ENCODE results near the gene DSCAM.

The DSCAM gene

GRCh38 chr21:40200946-40201345 is 646.0 kb downstream of the DSCAM start:
- TF ChIP-seq ZBTB7A (IDR thresholded peaks at IDR 0.05; ENCODE audit: low read depth) (no peak), TEAD4 (IDR thresholded peaks at IDR 0.05) (no peak), CEBPB (IDR thresholded peaks at IDR 0.05) (no peak), RAD21 (IDR thresholded peaks at IDR 0.05; ENCODE audit: low read depth) (no peak), TAF1 (IDR thresholded peaks at IDR 0.05; ENCODE audit: low read depth) (no peak), YY1 (IDR thresholded peaks at IDR 0.05; ENCODE audit: low read depth) (no peak), EGR1 (IDR thresholded peaks at IDR 0.05) (no peak), CREB1 (IDR thresholded peaks at IDR 0.05; ENCODE audit: low read depth) (no peak), TCF12 (IDR thresholded peaks at IDR 0.05; ENCODE audit: low read depth) (no peak), NFIC (IDR thresholded peaks at IDR 0.05) (no peak), FOXM1 (IDR thresholded peaks at IDR 0.05; ENCODE audit: borderline replicate concordance, low read depth) (no peak), MAX (IDR thresholded peaks at IDR 0.05) (no peak)
- TF ChIP-seq, protein P1, sequence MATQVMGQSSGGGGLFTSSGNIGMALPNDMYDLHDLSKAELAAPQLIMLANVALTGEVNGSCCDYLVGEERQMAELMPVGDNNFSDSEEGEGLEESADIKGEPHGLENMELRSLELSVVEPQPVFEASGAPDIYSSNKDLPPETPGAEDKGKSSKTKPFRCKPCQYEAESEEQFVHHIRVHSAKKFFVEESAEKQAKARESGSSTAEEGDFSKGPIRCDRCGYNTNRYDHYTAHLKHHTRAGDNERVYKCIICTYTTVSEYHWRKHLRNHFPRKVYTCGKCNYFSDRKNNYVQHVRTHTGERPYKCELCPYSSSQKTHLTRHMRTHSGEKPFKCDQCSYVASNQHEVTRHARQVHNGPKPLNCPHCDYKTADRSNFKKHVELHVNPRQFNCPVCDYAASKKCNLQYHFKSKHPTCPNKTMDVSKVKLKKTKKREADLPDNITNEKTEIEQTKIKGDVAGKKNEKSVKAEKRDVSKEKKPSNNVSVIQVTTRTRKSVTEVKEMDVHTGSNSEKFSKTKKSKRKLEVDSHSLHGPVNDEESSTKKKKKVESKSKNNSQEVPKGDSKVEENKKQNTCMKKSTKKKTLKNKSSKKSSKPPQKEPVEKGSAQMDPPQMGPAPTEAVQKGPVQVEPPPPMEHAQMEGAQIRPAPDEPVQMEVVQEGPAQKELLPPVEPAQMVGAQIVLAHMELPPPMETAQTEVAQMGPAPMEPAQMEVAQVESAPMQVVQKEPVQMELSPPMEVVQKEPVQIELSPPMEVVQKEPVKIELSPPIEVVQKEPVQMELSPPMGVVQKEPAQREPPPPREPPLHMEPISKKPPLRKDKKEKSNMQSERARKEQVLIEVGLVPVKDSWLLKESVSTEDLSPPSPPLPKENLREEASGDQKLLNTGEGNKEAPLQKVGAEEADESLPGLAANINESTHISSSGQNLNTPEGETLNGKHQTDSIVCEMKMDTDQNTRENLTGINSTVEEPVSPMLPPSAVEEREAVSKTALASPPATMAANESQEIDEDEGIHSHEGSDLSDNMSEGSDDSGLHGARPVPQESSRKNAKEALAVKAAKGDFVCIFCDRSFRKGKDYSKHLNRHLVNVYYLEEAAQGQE (IDR thresholded peaks at IDR 0.05; ENCODE audit: low read depth) = no peak
- TF ChIP-seq, protein P2, sequence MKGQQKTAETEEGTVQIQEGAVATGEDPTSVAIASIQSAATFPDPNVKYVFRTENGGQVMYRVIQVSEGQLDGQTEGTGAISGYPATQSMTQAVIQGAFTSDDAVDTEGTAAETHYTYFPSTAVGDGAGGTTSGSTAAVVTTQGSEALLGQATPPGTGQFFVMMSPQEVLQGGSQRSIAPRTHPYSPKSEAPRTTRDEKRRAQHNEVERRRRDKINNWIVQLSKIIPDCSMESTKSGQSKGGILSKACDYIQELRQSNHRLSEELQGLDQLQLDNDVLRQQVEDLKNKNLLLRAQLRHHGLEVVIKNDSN (IDR thresholded peaks at IDR 0.05) = no peak

DNA sequence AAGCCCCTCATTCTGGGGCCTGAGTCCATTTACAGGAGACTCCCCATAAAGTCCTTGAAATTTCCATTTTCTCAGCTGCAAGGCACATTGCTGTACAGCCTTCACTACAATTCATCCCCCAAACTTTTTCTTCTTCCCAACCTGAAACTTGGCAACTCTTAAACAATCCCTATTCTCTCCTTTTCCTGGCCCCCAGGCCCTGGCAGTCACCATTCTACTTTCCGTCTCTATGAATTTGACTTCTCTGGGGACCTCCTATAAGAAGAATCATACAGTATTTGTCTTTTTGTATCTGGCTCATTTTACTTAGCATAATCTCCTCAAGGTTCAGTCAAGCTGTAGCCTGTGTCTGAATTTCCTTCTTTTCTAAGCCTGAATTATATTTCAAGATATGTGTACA is 646.8 kb downstream of the DSCAM start:
- TF ChIP-seq CEBPB (IDR thresholded peaks at IDR 0.05) = no peak
- TF ChIP-seq TEAD4 (IDR thresholded peaks at IDR 0.05) = no peak

DNA sequence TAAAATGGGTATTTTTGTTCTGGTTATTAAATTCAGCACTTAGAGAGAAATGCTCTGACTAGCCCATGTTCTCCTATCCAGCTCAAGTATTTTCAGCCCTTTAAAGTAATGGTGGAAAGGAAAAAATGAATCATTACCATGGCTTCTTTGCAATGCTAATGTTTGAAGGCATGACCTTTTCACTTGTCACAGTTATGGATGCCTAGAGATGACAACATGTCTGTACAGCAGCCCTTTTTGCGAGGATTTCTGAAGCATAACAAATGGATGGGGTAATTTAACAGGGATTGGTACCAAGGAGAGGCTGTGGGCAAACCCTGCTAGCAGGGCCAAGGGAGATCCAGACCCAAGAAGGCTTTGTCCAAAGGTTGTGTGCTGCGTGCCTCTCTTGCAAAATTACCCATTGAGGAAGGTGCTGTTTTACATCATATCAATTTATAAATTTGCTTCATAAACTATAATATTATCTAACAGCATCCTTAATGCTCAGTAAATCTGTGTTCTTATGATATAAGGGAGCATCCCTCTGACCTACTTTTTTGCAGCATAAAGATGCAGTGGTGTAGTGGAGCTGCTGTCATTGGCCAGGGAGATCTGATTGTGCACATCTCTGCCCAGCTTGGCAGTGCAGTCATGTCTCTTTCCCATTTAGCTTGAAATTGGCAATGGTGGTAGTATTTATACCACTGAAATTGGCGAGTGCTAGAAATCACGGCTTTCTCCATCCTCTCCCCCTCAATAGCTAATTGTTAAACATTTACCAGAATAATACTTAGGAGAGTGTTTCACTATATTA is 652.6 kb downstream of the DSCAM start:
- TF ChIP-seq CEBPB (IDR thresholded peaks at IDR 0.05) = no peak
- TF ChIP-seq MAX (IDR thresholded peaks at IDR 0.05) = no peak
- TF ChIP-seq EP300 (IDR thresholded peaks at IDR 0.05; ENCODE audit: borderline replicate concordance) = no peak
- no peak for TF ChIP-seq YY1 (IDR thresholded peaks at IDR 0.05; ENCODE audit: low read depth)
- TF ChIP-seq, protein P1 (IDR thresholded peaks at IDR 0.05; ENCODE audit: low read depth) = no peak
- TF ChIP-seq, protein P2 (IDR thresholded peaks at IDR 0.05) = no peak
- TF ChIP-seq FOXM1 (IDR thresholded peaks at IDR 0.05; ENCODE audit: borderline replicate concordance, low read depth) = no peak
- TF ChIP-seq NFIC (IDR thresholded peaks at IDR 0.05) = no peak
- no peak for TF ChIP-seq TEAD4 (IDR thresholded peaks at IDR 0.05)
- no peak for TF ChIP-seq ZBTB7A (IDR thresholded peaks at IDR 0.05; ENCODE audit: low read depth)
- no peak for TF ChIP-seq EGR1 (IDR thresholded peaks at IDR 0.05)
- TF ChIP-seq RAD21 (IDR thresholded peaks at IDR 0.05; ENCODE audit: low read depth) = no peak
- no peak for TF ChIP-seq TCF12 (IDR thresholded peaks at IDR 0.05; ENCODE audit: low read depth)
- TF ChIP-seq TAF1 (IDR thresholded peaks at IDR 0.05; ENCODE audit: low read depth) = no peak
- no peak for TF ChIP-seq CREB1 (IDR thresholded peaks at IDR 0.05; ENCODE audit: low read depth)

GRCh38 chr21:40191616-40192015 is 655.3 kb downstream of the DSCAM start:
- TF ChIP-seq TCF12 (IDR thresholded peaks at IDR 0.05; ENCODE audit: low read depth) (no peak), TEAD4 (IDR thresholded peaks at IDR 0.05) (no peak), FOXM1 (IDR thresholded peaks at IDR 0.05; ENCODE audit: borderline replicate concordance, low read depth) (no peak), MAX (IDR thresholded peaks at IDR 0.05) (no peak), CEBPB (IDR thresholded peaks at IDR 0.05) (no peak), EP300 (IDR thresholded peaks at IDR 0.05; ENCODE audit: borderline replicate concordance) (no peak), CREB1 (IDR thresholded peaks at IDR 0.05; ENCODE audit: low read depth) (no peak), RAD21 (IDR thresholded peaks at IDR 0.05; ENCODE audit: low read depth) (no peak), EGR1 (IDR thresholded peaks at IDR 0.05) (no peak), YY1 (IDR thresholded peaks at IDR 0.05; ENCODE audit: low read depth) (no peak)
- TF ChIP-seq, protein P1 (IDR thresholded peaks at IDR 0.05; ENCODE audit: low read depth) = no peak
- TF ChIP-seq, protein P2 (IDR thresholded peaks at IDR 0.05) = no peak

Measured in Ishikawa (cell line).